GM12891 (cell line): ENCODE results near the gene PLAU.

Experiments
- PAX5 ChIP-seq: IDR thresholded peaks from 2 replicates; pipeline ENCODE4 v1.6.1; 2011; ENCODE audit warnings: low read length, moderate library complexity, mild to moderate bottlenecking; ENCODE audit not compliant: insufficient read depth, severe bottlenecking
- POLR2A ChIP-seq: IDR thresholded peaks from 2 replicates; pipeline ENCODE4 v1.6.1; 2011; ENCODE audit warnings: low read depth, low read length, control low read depth
- POLR2AphosphoS5 ChIP-seq: IDR thresholded peaks from 2 replicates; pipeline ENCODE4 v1.6.1; 2011; ENCODE audit warnings: low read depth, low read length, control low read depth
- POU2F2 ChIP-seq: IDR thresholded peaks from 2 replicates; pipeline ENCODE4 v1.6.1; 2011; ENCODE audit warnings: low read depth, mild to moderate bottlenecking, control low read depth, low read length, moderate library complexity
- SPI1 ChIP-seq: IDR thresholded peaks from 2 replicates; pipeline ENCODE4 v1.6.1; 2011; ENCODE audit warnings: low read depth, low read length, control low read depth
- TAF1 ChIP-seq: IDR thresholded peaks from 2 replicates; pipeline ENCODE4 v1.6.1; 2011; ENCODE audit warnings: low read depth, low read length, control low read depth

GRCh38 chr10:73892310-73893030, 18.5 kb upstream of the PLAU start:
- no peak for TF ChIP-seq POLR2A
- TF ChIP-seq TAF1 = no peak
- no peak for TF ChIP-seq POLR2AphosphoS5
- TF ChIP-seq PAX5 = no peak
- no peak for TF ChIP-seq SPI1
- no peak for TF ChIP-seq POU2F2
